ENCODE measurements around the gene PTBP2. TPM values are rescaled to one million over a fixed set of nuclear protein-coding genes. Genes with fewer than 3 reads are reported as not detected.
A peak's percentile ranks its signal among the peaks of the same experiment; 100 is the strongest.

PTBP2 gene
- polyA plus RNA-seq, 1 experiment, result 22.4 TPM

- POLR2A ChIA-PET, result no interaction called here
- CTCF ChIA-PET, result interaction anchor here (1.8 kb wide), 1 partner anchor 480 kb away, joined by 4 read pairs; no protein-coding TSS in a partner anchor
These were observed 6.1 kb upstream of the PTBP2 start for GRCh38 chr1:96715482-96715881.

GRCh38 chr1:96721053-96721415 lies 550 bp upstream of the PTBP2 start:
- ChIA-PET POLR2A (interaction anchor here (0.6 to 0.7 kb wide), 2 partner anchors 10 to 61 kb away, joined by 3 read pairs; no protein-coding TSS in a partner anchor), CTCF (no interaction called here)
- DNase-seq (ENCODE audit: low read depth, low spot score), result no peak
- Histone ChIP-seq H3K4me3 (ENCODE audit: low read depth, low read length) (peak overlapping the region; percentile 89), H3K27me3 (ENCODE audit: control insufficient read depth, insufficient read depth, low read length) (no peaks in the 10 kb centered on the region), H3K27ac (ENCODE audit: low read depth, low read length) (no peak overlapping the region), H3K9me3 (ENCODE audit: control insufficient read depth, insufficient read depth, low read length) (no peaks in the 10 kb centered on the region)
- TF ChIP-seq, protein P1, sequence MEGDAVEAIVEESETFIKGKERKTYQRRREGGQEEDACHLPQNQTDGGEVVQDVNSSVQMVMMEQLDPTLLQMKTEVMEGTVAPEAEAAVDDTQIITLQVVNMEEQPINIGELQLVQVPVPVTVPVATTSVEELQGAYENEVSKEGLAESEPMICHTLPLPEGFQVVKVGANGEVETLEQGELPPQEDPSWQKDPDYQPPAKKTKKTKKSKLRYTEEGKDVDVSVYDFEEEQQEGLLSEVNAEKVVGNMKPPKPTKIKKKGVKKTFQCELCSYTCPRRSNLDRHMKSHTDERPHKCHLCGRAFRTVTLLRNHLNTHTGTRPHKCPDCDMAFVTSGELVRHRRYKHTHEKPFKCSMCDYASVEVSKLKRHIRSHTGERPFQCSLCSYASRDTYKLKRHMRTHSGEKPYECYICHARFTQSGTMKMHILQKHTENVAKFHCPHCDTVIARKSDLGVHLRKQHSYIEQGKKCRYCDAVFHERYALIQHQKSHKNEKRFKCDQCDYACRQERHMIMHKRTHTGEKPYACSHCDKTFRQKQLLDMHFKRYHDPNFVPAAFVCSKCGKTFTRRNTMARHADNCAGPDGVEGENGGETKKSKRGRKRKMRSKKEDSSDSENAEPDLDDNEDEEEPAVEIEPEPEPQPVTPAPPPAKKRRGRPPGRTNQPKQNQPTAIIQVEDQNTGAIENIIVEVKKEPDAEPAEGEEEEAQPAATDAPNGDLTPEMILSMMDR (IDR thresholded peaks at IDR 0.05; ENCODE audit: low read depth, low read length), result no peak

More at GRCh38 chr1:96715482-96715881, 6.1 kb upstream of the PTBP2 start:
- DNase-seq (ENCODE audit: low read depth, low spot score), result no peak
- TF ChIP-seq, protein P1 (IDR thresholded peaks at IDR 0.05; ENCODE audit: low read depth, low read length), result no peak
- Histone ChIP-seq H3K27me3 (ENCODE audit: control insufficient read depth, insufficient read depth, low read length) (no peaks in the 10 kb centered on the region), H3K4me3 (ENCODE audit: low read depth, low read length) (no peak overlapping the region), H3K9me3 (ENCODE audit: control insufficient read depth, insufficient read depth, low read length) (no peaks in the 10 kb centered on the region), H3K27ac (ENCODE audit: low read depth, low read length) (no peak overlapping the region)

DNA sequence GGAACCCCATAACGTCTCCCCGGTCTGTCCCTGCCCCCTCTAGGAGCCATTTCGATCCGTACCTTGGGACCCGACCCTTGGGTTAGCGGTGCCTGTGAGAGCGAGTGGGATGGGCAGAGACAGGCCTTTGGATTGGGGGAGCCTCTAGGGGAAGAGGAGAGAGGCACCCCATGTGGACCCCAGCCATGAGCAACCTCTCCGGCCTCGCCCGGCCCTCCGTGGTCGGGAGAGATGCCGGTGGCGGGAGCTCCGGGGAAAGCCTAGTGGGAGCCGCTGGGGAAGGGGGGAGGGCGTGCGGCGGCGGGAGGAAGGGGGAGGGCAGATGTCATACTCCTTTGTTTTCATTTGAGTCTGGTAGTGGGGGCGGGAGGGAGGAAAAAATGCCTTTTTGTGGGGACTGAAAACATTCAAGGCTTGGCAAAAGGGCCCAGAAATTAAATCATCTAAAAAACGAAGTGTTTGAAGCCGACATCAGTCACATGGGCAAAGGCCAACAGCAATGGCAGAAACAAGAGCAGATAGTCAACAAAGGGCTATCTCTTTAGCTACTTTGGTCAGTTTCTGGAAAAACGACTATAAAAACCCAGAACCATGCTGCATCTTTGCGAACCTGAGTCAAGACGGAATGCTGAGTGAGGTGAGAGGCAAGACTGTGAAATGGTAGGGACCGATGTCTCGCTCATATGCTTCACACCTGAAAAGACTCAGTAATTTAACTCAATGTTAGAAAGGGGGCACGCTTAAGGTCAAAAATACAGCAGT lies 758 bp downstream of the PTBP2 start:
- CTCF ChIA-PET, result no interaction called here
- TF ChIP-seq, protein P1 (IDR thresholded peaks at IDR 0.05; ENCODE audit: low read depth, low read length), result no peak
- POLR2A ChIA-PET, result no interaction called here
- Histone ChIP-seq H3K27ac (ENCODE audit: low read depth, low read length) (peak overlapping the region; percentile 90), H3K27me3 (ENCODE audit: control insufficient read depth, insufficient read depth, low read length) (no peaks in the 10 kb centered on the region), H3K9me3 (ENCODE audit: control insufficient read depth, insufficient read depth, low read length) (no peaks in the 10 kb centered on the region), H3K4me3 (ENCODE audit: low read depth, low read length) (peak overlapping the region; percentile 89)
- DNase-seq (ENCODE audit: low read depth, low spot score), result no peak

- Histone ChIP-seq H3K27me3 (ENCODE audit: control insufficient read depth, insufficient read depth, low read length) (no peaks in the 10 kb centered on the region), H3K9me3 (ENCODE audit: control insufficient read depth, insufficient read depth, low read length) (no peaks in the 10 kb centered on the region), H3K27ac (ENCODE audit: low read depth, low read length) (no peak overlapping the region), H3K4me3 (ENCODE audit: low read depth, low read length) (peak overlapping the region; percentile 89)
- CTCF ChIA-PET, result no interaction called here
- no peak for DNase-seq (ENCODE audit: low read depth, low spot score)
- TF ChIP-seq, protein P1 (IDR thresholded peaks at IDR 0.05; ENCODE audit: low read depth, low read length), result no peak
- POLR2A ChIA-PET, result no interaction called here
These were observed 1.4 kb downstream of the PTBP2 start for GRCh38 chr1:96722958-96723357.

GRCh38 chr1:96723377-96723776 lies 1.8 kb downstream of the PTBP2 start:
- POLR2A ChIA-PET, result no interaction called here
- CTCF ChIA-PET, result no interaction called here
- TF ChIP-seq, protein P1 (IDR thresholded peaks at IDR 0.05; ENCODE audit: low read depth, low read length), result no peak
- H3K27ac ChIP-seq (ENCODE audit: low read depth, low read length), result no peak overlapping the region
- no peak for DNase-seq (ENCODE audit: low read depth, low spot score)
- H3K27me3 ChIP-seq (ENCODE audit: control insufficient read depth, insufficient read depth, low read length), result no peaks in the 10 kb centered on the region
- H3K4me3 ChIP-seq (ENCODE audit: low read depth, low read length), result peak overlapping the region; percentile 89
- no peaks in the 10 kb centered on the region for H3K9me3 ChIP-seq (ENCODE audit: control insufficient read depth, insufficient read depth, low read length)

All from AG04450 (cell line).